GM23338 (cell line): ENCODE measurements around the gene STIM2. TPM values are rescaled to one million over a fixed set of nuclear protein-coding genes. Genes with fewer than 3 reads are reported as not detected.

ENCODE experiments used
- ATAC-seq: fragments of 200-7000 bp; cut with Tn5 transposase; 3 replicates; pipeline ENCODE4 v1.9.1; 2020
- DNase-seq: peaks from one replicate; pipeline ENCODE4 v3.0.0-alpha.2; 2015; ENCODE audit warnings: low spot score
- H2AFZ ChIP-seq: fragments of 200-600 bp; sonication (generic); 2 replicates; pipeline ENCODE4 v1.8.0; 2016; ENCODE audit warnings: antibody characterized with exemption, mild to moderate bottlenecking, moderate library complexity
- H3F3A ChIP-seq: fragments of 200-600 bp; sonication (generic); replicated peaks from 2 replicates; pipeline ENCODE4 v1.8.0; 2017; ENCODE audit warnings: antibody characterized with exemption, mixed run types, low read depth
- H3K27ac ChIP-seq: fragments of 200-600 bp; sonication (generic); 2 replicates; pipeline ENCODE4 v1.6.1; 2016; ENCODE audit warnings: low read depth
- H3K27me3 ChIP-seq: fragments of 200-600 bp; sonication (generic); 2 replicates; pipeline ENCODE4 v1.8.0; 2016; ENCODE audit warnings: mild to moderate bottlenecking, mixed run types, moderate library complexity; ENCODE audit not compliant: insufficient read depth
- H3K36me3 ChIP-seq: fragments of 200-600 bp; sonication (generic); 2 replicates; pipeline ENCODE4 v1.8.0; 2016; ENCODE audit warnings: mild to moderate bottlenecking; ENCODE audit not compliant: insufficient read depth
- H3K4me1 ChIP-seq: fragments of 200-600 bp; sonication (generic); 2 replicates; pipeline ENCODE4 v1.8.0; 2016; ENCODE audit warnings: mild to moderate bottlenecking, moderate library complexity; ENCODE audit not compliant: insufficient read depth
- H3K4me2 ChIP-seq: fragments of 200-600 bp; sonication (generic); 2 replicates; pipeline ENCODE4 v1.7.1; 2017; ENCODE audit warnings: mixed run types
- H3K4me3 ChIP-seq: fragments of 200-600 bp; sonication (generic); 2 replicates; pipeline ENCODE4 v1.6.1; 2016; ENCODE audit warnings: mixed run types
- H3K79me2 ChIP-seq: fragments of 200-600 bp; sonication (generic); replicated peaks from 2 replicates; pipeline ENCODE4 v1.8.0; 2017; ENCODE audit warnings: mild to moderate bottlenecking; ENCODE audit not compliant: insufficient read depth
- H3K9me2 ChIP-seq: fragments of 200-600 bp; sonication (generic); 2 replicates; pipeline ENCODE4 v1.8.0; 2017; ENCODE audit not compliant: insufficient read depth
- H4K20me1 ChIP-seq: fragments of 200-600 bp; sonication (generic); replicated peaks from 2 replicates; pipeline ENCODE4 v1.8.0; 2017; ENCODE audit warnings: mild to moderate bottlenecking; ENCODE audit not compliant: insufficient read depth
- H3K27ac Mint-ChIP-seq: 2 replicates; pipeline ENCODE4 v1.8.0; 2020; ENCODE audit warnings: inconsistent platforms, mild to moderate bottlenecking, moderate library complexity, mixed read lengths
- H3K27me3 Mint-ChIP-seq: 3 replicates; pipeline ENCODE4 v1.8.0; 2022; ENCODE audit warnings: low read depth, mild to moderate bottlenecking, moderate library complexity, mixed read lengths, inconsistent platforms; ENCODE audit not compliant: insufficient read depth, poor library complexity
- H3K36me3 Mint-ChIP-seq: 3 replicates; pipeline ENCODE4 v1.8.0; 2021; ENCODE audit warnings: low read depth, mild to moderate bottlenecking, inconsistent platforms, moderate library complexity, mixed read lengths
- H3K4me1 Mint-ChIP-seq: 3 replicates; pipeline ENCODE4 v1.8.0; 2020; ENCODE audit warnings: mild to moderate bottlenecking, inconsistent platforms, mixed read lengths
- H3K4me3 Mint-ChIP-seq: 3 replicates; pipeline ENCODE4 v1.8.0; 2021; ENCODE audit warnings: moderate library complexity, mild to moderate bottlenecking, inconsistent platforms, mixed read lengths
- H3K9me3 Mint-ChIP-seq: 3 replicates; pipeline ENCODE4 v1.8.0; 2020; ENCODE audit warnings: moderate library complexity, mild to moderate bottlenecking, inconsistent platforms, mixed read lengths
- CREB1 ChIP-seq: fragments of 250-450 bp; sonication (Bioruptor Pico); IDR thresholded peaks from 2 replicates; pipeline ENCODE4 v1.5.0; 2020; ENCODE audit warnings: low read depth, mild to moderate bottlenecking, moderate library complexity
- CTCF ChIP-seq, 2 experiments: fragments of 200-600 bp in 1 of 2; sonication (generic) in 1 of 2; conservative IDR thresholded peaks; 2 replicates each; pipeline versions ENCODE4 v1.5.1 to v1.6.1; 2016 to 2017; ENCODE audit warnings: antibody characterized with exemption in 2 of 2, low read depth in 2 of 2, mild to moderate bottlenecking in 2 of 2, moderate library complexity in 1 of 2
- EZH2 ChIP-seq: fragments of 200-600 bp; sonication (generic); IDR thresholded peaks from one replicate; pipeline ENCODE4 v1.8.0; 2017; ENCODE audit warnings: antibody characterized with exemption, mild to moderate bottlenecking, low read depth; ENCODE audit not compliant: unreplicated experiment
- EZH2phosphoT487 ChIP-seq: fragments of 200-600 bp; sonication (generic); IDR thresholded peaks from one replicate; pipeline ENCODE4 v1.8.1; 2018; ENCODE audit warnings: antibody characterized with exemption; ENCODE audit not compliant: unreplicated experiment
- JUNB ChIP-seq: IDR thresholded peaks from one replicate; pipeline ENCODE4 v1.6.1; 2016; ENCODE audit warnings: antibody characterized with exemption; ENCODE audit not compliant: unreplicated experiment
- POLR2AphosphoS5 ChIP-seq: IDR thresholded peaks from 2 replicates; pipeline ENCODE4 v1.6.1; 2016; ENCODE audit warnings: antibody characterized with exemption, low read depth
- REST ChIP-seq: IDR thresholded peaks from one replicate; pipeline ENCODE4 v1.6.1; 2018; ENCODE audit warnings: antibody characterized with exemption; ENCODE audit not compliant: unreplicated experiment
- STAT1 ChIP-seq: IDR thresholded peaks from one replicate; pipeline ENCODE4 v1.6.1; 2016; ENCODE audit warnings: antibody characterized with exemption; ENCODE audit not compliant: unreplicated experiment
- ZNF114 ChIP-seq: fragments of 250-450 bp; sonication (Bioruptor Pico); IDR thresholded peaks from 2 replicates; pipeline ENCODE4 v1.5.0; 2020; ENCODE audit warnings: mild to moderate bottlenecking, moderate library complexity
- ZNF331 ChIP-seq: fragments of 250-450 bp; sonication (Bioruptor Pico); IDR thresholded peaks from 2 replicates; pipeline ENCODE4 v1.5.0; 2020; ENCODE audit warnings: low read depth, mild to moderate bottlenecking, moderate library complexity
- polyA plus RNA-seq: library from polyadenylated mRNA; unstranded; fragments of >200 nt; fragmentation: Nextera tagmentation; extraction: Ambion mirVana; gene quantifications from 2 replicates; pipeline ENCODE4 v1.2.1, GENCODE V29; 2016
- total RNA-seq: library from RNA; depleted of rRNA; stranded (reverse); fragments of >200 nt; shearing (Covaris generic); gene quantifications from 2 replicates; pipeline ENCODE4 v1.2.3, GENCODE V29; 2014
- TF ChIP-seq, protein P1 (sequence below): fragments of 250-450 bp; sonication (Bioruptor Pico); IDR thresholded peaks from 2 replicates; pipeline ENCODE4 v1.5.0; 2020; ENCODE audit warnings: mild to moderate bottlenecking, moderate library complexity

Gene STIM2
- total and polyA plus RNA-seq, 2 experiments from 2014 or later, result 13.1 to 17.8 TPM

DNA sequence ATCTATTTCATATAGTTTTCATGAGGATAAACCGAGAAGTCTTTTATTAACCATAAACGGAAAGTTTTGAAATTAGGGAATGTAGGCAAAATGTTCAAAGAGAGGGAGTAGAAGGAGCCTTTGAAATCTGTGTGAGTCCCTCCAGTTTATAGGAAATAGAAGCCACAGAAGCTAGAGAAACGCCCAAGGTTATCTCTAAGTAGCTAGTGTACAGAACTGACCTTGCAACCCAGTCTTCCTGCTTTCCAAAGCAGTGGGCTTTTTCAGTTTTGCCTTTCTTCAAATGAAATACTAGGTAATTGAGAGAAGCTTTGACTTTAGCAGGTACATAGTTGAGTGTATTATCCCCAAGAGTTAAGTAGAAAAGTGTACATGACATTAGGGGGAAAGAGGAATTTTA, 39.4 kb downstream of the STIM2 start:
- TF ChIP-seq STAT1 (no peak), EZH2phosphoT487 (no peak), CTCF (conservative IDR thresholded peaks at IDR 0.05; ENCODE audit: low read depth in 2 of 2) (no peak), ZNF114 (CRISPR knock-in tag) (no peak), JUNB (no peak), EZH2 (no peak), CREB1 (CRISPR knock-in tag) (no peak), ZNF331 (no peak), REST (no peak), POLR2AphosphoS5 (no peak)
- TF ChIP-seq, protein P1, sequence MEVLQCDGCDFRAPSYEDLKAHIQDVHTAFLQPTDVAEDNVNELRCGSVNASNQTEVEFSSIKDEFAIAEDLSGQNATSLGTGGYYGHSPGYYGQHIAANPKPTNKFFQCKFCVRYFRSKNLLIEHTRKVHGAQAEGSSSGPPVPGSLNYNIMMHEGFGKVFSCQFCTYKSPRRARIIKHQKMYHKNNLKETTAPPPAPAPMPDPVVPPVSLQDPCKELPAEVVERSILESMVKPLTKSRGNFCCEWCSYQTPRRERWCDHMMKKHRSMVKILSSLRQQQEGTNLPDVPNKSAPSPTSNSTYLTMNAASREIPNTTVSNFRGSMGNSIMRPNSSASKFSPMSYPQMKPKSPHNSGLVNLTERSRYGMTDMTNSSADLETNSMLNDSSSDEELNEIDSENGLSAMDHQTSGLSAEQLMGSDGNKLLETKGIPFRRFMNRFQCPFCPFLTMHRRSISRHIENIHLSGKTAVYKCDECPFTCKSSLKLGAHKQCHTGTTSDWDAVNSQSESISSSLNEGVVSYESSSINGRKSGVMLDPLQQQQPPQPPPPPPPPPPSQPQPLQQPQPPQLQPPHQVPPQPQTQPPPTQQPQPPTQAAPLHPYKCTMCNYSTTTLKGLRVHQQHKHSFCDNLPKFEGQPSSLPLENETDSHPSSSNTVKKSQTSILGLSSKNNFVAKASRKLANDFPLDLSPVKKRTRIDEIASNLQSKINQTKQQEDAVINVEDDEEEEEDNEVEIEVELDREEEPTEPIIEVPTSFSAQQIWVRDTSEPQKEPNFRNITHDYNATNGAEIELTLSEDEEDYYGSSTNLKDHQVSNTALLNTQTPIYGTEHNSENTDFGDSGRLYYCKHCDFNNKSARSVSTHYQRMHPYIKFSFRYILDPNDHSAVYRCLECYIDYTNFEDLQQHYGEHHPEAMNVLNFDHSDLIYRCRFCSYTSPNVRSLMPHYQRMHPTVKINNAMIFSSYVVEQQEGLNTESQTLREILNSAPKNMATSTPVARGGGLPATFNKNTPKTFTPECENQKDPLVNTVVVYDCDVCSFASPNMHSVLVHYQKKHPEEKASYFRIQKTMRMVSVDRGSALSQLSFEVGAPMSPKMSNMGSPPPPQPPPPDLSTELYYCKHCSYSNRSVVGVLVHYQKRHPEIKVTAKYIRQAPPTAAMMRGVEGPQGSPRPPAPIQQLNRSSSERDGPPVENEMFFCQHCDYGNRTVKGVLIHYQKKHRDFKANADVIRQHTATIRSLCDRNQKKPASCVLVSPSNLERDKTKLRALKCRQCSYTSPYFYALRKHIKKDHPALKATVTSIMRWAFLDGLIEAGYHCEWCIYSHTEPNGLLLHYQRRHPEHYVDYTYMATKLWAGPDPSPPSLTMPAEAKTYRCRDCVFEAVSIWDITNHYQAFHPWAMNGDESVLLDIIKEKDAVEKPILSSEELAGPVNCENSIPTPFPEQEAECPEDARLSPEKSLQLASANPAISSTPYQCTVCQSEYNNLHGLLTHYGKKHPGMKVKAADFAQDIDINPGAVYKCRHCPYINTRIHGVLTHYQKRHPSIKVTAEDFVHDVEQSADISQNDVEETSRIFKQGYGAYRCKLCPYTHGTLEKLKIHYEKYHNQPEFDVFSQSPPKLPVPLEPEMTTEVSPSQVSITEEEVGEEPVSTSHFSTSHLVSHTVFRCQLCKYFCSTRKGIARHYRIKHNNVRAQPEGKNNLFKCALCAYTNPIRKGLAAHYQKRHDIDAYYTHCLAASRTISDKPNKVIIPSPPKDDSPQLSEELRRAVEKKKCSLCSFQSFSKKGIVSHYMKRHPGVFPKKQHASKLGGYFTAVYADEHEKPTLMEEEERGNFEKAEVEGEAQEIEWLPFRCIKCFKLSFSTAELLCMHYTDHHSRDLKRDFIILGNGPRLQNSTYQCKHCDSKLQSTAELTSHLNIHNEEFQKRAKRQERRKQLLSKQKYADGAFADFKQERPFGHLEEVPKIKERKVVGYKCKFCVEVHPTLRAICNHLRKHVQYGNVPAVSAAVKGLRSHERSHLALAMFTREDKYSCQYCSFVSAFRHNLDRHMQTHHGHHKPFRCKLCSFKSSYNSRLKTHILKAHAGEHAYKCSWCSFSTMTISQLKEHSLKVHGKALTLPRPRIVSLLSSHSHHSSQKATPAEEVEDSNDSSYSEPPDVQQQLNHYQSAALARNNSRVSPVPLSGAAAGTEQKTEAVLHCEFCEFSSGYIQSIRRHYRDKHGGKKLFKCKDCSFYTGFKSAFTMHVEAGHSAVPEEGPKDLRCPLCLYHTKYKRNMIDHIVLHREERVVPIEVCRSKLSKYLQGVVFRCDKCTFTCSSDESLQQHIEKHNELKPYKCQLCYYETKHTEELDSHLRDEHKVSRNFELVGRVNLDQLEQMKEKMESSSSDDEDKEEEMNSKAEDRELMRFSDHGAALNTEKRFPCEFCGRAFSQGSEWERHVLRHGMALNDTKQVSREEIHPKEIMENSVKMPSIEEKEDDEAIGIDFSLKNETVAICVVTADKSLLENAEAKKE, result no peak
- H3K27me3 Mint-ChIP-seq, result no peaks in the 10 kb centered on the region
- ATAC-seq, result no peak
- H3K27me3 ChIP-seq, result no peaks in the 10 kb centered on the region
- no peaks in the 10 kb centered on the region for H3K36me3 Mint-ChIP-seq
- H3K4me3 ChIP-seq, result no peak overlapping the region
- peaks cover 26% of the 10 kb centered on the region for H3K4me1 Mint-ChIP-seq
- no peak overlapping the region for H3K4me2 ChIP-seq
- no peaks in the 10 kb centered on the region for H3K9me3 Mint-ChIP-seq
- H3F3A ChIP-seq, result no peaks in the 10 kb centered on the region
- no peak overlapping the region for H3K27ac Mint-ChIP-seq
- H3K27ac ChIP-seq, result no peak overlapping the region
- peaks cover 49% of the 10 kb centered on the region for H3K79me2 ChIP-seq
- H3K36me3 ChIP-seq, result no peaks in the 10 kb centered on the region
- no peak for DNase-seq
- no peaks in the 10 kb centered on the region for H3K9me2 ChIP-seq
- peaks cover 5% of the 10 kb centered on the region; the same call in 1 of the 2 replicates for H4K20me1 ChIP-seq
- no peak overlapping the region for H2AFZ ChIP-seq
- H3K4me3 Mint-ChIP-seq, result no peak overlapping the region
- H3K4me1 ChIP-seq, result peaks cover 19% of the 10 kb centered on the region
